HG03442 (cell line): Measurements from ENCODE around the gene MATK.
"Not testable (repeated sequence)": the region's sequence is repeated elsewhere in the genome, so short reads cannot be mapped to it uniquely, and the experiment has no call there.

Source experiments
- ATAC-seq: cut with Tn5 transposase; IDR thresholded peaks from one replicate; pipeline ENCODE4 v1.9.1; 2021; ENCODE audit warnings: mild to moderate bottlenecking, moderate library complexity; ENCODE audit not compliant: unreplicated experiment

MATK gene

GRCh38 chr19:3816566-3817218 is 30.5 kb upstream of the MATK start:
- no peak for ATAC-seq

DNA sequence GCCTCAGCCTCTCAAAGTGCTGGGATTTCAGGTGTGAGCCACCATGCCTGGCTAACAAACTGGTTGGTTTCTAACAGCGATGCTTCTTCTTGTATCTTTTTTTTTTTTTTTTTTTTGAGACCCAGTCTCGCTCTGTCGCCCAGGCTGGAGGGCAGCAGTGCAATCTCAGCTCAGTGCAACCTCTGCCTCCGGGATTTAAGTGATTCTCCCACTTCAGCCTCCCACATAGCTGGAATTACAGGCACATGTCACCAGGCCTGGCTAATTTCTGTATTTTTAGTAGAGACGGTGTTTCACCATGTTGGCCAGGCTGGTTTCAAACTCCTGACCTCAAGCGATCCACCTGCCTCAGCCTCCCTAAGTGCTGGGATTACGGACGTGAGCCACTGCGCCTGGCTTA is 30.0 kb upstream of the MATK start:
- not testable (repeated sequence) for ATAC-seq

DNA sequence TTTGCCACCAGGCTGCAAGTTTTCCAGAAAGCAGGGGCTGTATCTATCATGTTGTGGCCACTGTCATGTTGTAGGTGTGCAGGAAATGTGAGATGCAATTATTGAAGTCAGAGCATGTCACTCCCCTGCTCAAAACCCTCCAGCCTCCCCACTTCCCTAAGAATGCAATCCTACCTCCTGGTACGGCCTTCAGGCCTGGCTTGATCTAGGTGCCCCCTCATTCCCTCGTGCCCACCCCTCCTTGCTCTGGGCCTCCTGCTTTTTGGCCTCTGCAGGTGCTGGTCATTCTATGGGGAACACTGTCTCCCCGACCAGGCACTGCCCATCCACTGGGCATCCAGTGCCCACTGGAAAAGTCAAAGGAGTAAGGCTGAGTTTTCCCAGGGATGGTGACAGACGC is 28.5 kb upstream of the MATK start:
- no peak for ATAC-seq

DNA sequence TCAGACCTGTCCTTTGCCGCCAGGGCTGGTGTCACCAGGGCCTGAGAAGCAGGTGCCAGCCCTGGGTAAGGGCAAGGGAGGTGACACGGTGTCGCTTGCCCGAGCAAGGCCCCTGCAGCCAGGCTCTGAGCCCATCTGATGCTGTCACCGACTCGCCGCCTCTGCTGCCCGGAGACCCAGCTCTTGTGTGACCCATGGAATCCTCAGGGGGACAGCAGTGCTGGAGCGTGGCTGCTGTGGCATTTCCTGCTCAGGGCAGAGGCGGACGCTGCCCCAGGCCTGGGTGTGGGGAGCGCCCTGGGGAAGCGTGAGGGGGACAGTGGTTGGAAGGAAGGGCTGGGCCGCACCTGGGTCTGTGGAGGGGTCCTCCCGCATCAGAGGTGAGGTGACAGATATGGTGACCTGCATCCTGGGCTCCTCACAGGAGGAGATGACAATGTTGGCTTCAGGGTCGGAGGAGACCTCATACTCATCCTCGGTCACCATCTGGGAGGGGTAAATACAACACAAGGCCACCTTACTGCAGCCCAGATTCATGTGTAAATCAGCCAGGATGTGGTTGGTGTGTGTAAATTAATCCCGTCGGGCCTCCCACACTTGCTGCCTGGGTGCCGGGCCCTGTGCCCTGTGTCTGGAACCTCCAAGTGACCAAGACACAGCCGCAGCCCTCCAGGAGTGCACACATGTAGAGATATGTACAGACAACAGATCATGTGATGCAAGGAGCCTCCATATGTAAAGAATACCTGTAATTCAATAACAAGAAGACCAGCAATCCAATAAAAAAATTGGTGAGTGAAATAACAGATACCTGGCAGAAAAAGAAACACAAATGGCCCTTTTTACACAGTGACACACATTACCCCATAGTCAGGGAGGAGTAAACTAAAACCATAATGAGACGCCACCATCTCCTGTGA is 27.6 kb upstream of the MATK start:
- ATAC-seq = no peak

DNA sequence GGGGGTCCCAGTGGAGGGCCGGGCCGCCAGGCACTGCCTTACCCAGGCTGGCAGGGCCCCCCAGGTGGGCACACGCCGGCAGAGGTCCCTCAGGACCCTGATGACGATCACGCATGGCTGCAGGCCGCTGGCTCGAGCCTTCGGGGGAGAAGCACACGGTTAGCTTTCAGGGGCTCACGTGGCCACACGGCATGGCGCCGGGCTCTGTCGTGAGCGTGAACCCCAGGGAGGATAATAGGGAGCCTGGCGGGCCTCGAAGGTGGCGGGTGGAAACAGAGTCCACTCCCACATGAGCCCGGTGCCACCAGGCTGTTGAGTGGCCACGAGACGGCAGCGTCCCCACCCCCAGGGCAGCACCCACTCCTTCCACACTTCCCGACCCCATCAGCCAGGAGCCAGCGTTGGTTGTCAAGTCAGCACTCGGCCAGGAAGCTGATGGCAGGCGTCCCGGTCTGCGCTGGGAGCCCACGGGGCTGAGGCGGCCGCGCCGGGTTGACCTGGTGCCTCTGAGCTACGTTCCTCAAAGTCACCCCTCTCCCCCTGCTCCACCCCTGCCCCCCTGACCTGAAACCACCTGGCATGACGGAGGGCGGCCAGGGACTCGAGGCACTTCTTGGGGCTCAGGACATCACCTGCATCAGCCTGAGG is 24.7 kb upstream of the MATK start:
- ATAC-seq = no peak

DNA sequence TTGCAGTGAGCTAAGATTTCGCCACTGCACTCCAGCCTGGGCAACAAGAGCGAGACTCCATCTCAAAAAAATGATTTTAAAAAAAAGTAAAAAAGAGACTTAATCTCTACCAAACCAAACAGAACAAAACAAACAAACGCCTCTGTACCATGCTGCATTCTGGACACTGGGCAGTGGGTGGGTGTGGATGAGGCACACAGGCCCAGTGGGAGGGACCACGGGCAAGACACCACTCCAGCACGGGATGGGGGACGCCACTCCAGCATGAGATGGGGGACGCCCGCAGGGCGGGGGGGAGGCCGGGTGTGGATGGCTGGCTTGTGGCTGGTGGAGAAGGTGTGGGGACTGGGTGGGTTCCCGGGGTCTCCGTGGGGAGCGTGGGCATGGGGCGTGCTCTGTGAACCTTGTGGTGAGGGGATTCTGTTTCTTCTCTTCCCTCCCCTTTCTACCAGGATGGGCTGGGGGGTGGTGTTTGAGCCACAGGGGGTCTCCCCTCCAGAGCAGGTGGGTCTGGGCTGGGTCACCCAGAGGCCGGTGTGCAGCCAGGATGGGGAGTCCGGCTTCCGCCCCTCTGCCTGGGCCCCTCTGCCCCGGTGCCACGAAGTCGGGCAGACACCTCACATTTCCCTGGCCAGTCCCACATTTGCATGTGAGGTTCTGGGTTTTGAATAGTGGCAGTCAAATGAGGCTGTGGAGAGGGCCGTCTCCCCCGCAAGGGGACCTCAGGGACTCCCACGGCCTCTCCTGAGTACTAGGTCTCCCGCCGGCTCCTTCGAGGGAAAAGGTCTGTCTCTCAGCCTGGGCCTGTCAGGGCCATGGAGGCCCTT is 23.9 kb upstream of the MATK start:
- no peak for ATAC-seq

DNA sequence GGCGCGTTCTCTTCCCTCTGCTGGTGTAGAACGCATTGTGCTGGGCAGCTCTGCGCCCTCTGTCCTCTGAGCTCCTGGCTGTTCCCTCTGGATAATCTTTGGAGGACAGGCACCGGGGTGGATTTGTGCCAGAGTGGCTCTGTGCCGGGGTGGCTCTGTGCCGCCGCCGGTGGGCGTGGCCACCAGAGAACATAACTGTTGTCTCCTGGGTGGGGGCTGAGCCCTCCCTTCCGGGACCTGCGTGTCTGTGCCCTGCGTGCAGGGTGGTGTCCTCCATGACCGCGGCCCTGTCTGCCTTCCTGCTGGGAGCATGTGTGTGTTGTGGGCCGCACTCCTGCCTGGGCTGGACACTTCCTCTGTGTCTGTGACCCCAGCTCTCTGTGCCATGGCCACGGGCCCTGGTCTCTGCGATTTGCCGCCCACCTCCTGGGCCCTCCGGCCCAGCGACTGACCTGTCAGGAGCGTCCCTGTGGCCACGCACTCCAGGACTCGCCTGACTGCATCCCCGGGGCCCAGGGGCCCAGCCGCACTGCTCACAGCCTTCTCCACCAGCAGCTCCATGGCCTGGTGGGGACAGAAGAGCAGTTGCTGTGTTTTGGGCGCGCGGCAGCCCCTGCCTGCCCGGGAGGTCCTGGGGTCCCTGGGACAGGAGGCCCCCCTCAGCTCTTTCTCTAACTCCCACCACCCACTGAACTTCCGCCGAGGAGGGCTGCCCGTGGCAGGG is 22.4 kb upstream of the MATK start:
- no peak for ATAC-seq

DNA sequence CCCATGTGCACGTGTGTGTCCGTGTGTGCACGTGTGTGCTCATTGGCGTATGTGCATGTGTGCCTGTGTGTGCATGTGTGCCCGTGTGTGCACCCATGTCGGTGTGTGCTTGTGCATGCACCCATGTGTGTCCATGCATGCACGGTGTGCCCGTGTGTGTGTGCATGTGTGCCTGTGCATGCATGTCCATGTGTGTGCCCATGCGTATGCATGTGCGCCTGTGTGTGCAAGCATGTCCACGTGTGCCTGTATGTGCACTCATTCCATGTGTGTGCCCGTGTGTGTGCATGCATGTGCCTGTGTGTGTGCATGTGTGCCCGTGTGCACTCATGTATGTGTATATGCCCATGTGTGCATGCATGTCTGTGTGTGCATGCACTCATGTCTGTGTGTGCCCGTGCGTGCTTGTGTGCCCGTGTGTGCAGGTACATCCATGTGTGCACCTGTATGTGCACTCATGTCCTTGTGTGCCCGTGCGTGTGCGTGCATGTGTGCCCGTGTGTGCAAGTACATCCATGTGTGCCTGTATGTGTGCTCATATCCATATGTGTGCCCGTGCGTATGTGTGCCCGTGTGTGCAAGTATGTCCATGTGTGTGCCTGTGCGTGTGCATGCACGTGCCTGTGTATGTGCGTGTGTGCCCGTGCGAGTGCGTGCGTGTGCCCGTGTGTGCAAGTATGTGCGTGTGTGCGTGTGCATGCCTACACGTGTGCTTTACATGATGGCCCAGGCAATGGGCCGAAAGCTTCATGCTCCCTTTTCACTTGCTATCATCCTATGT is 21.6 kb upstream of the MATK start:
- no peak for ATAC-seq

DNA sequence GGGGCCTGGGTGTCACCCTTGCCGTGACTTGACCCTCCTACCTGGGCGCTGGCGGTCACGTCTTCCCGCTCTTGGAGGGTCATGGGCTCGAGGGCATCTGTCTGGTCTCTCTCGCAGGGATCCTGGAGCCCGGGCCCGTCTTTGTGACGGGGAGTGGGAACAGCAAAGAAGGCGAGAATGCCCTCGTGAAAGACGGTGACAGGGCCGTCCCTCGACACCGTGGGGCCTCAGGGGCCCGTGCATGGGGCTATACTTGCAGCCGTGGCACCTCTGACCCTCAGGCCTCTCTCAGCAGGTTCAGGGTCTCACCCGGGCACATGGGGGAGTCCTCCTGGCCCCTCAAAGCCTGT is 20.9 kb upstream of the MATK start:
- no peak for ATAC-seq

DNA sequence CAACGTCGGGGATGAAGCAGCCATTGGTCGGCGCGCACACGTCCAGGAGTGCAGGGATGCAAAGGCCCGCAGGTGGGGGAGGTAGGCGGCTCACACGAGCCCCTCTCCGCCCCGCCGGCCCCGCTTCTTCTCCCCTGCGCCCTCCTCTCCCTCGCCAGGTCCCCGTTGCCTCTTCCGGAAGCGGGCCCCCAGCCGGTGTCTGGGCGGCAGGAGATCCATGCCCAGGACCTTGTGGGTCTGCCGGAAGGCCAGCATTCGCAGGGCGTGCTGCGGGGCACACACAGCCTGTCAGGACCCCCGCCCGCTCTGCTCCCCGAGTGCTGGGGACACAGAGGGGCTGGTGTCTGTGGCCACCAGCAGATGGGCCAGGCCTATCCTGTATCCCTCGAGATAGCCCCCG is 19.7 kb upstream of the MATK start:
- ATAC-seq = no peak

GRCh38 chr19:3804429-3804828 is 18.2 kb upstream of the MATK start:
- ATAC-seq = no peak

DNA sequence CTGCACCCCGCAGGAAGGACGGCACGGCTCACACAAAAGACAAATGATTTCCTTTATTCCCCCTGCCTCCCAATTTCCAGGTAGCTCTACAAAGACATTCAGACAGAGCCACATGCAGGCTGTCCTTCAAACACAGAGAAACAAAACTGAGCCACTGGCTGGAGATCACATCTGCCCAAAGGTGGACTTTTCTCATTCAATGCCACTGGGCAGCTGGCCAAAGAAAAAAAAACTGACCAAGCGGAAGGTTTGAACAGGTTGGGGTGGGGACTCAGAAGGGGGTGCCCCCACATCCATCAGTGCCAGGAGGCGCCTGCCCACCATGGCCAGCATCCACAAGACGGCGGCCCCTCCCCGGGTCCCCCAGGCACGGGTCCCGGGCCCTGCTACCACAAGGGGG is 17.8 kb upstream of the MATK start:
- ATAC-seq = no peak

- ATAC-seq = no peak
These were observed 17.1 kb upstream of the MATK start for GRCh38 chr19:3803114-3803888.

DNA sequence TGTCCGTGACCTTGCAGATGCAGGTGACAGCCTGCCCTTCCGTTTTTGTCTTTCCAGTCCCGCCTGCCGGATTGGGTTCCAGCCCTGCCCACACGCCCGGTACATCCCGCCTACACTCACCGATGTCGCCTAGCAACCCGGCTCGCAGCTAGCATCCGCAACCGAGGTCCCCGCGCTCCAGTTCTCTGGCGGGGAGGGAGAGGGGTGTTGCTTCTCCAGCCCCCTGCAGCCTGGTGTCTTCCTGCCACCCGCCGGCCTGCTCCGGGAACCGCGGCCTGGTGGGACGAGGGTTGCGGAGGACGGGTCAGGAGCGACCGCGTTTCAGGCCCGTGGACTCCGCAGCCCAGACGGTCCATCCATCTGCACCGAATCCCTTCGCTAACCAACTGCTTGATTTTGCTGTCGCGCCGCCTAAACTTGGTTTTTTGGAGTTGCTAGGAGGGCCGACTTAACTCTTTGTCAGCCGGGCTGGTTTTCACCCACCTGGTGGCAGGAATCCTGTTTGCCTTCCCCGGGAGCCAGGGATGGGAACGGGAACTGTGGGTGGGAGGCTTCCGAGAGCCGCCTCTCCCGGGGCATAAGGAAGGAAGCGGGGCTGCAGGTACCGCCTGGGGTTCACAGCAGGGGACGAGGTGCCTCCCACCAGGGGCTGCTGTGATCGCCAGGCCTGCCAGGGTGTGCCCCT is 15.4 kb upstream of the MATK start:
- ATAC-seq = no peak

DNA sequence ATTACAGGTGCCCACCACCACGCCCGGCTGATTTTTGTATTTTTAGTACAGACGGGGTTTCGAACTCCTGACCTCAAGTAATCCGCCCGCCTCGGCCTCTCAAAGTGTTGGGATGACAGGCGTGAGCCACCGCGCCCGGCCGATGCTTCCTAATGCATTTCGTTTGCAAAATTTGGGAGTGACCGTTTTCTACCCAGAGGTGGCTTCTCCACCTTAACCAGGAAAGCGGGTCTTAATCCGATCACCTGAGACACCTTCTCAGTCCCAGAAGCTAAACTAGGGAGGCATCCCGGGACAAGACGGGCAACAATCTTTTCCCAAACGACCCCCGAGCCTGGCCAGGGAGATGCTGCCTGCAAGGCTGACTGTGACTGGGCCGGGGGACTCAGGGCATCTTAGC is 14.8 kb upstream of the MATK start:
- ATAC-seq = no peak

- ATAC-seq = no peak
These were observed 12.0 kb upstream of the MATK start for GRCh38 chr19:3798137-3798536.

- no peak for ATAC-seq
These were observed 10.2 kb upstream of the MATK start for GRCh38 chr19:3796358-3796757.

- ATAC-seq = no peak
These were observed 7.6 kb upstream of the MATK start for GRCh38 chr19:3793799-3794198.
